PC-9 (cell line): Measurements from ENCODE around the gene LMO2. TPM values are rescaled to one million over a fixed set of nuclear protein-coding genes. Genes with fewer than 3 reads are reported as not detected.

Source experiments
- BruUV-seq: library from RNA; stranded (reverse); fragments of 400-500 nt; replicated peaks from 2 replicates; lab custom pipeline; 2021; lab: Mats Ljungman, UMichigan
- CTCF ChIA-PET: fragments of 300-600 bp; sonication (Branson Sonifier 250); formaldehyde crosslinking; loops from one replicate; lab custom pipeline; 2022; ENCODE audit warnings: antibody characterized with exemption; lab: Charles Lee
- POLR2A ChIA-PET: fragments of 300-600 bp; sonication (Branson Sonifier 250); formaldehyde crosslinking; loops from one replicate; lab custom pipeline; 2022; ENCODE audit warnings: antibody characterized with exemption; ENCODE audit not compliant: unreplicated experiment; lab: Charles Lee
- DNase-seq, 2 experiments: peaks; one replicate each; pipeline versions ENCODE4 v3.0.0 to v3.0.0-alpha.2; 2015 to 2022; ENCODE audit warnings: mixed read lengths in 1 of 2
- H2AFZ ChIP-seq: fragments of 200-600 bp; sonication (generic); 2 replicates; pipeline ENCODE4 v1.8.1; 2017; ENCODE audit warnings: antibody characterized with exemption
- H3F3A ChIP-seq: fragments of 200-600 bp; sonication (generic); 2 replicates; pipeline ENCODE4 v1.8.1; 2017; ENCODE audit warnings: antibody characterized with exemption, mild to moderate bottlenecking, low read depth; ENCODE audit not compliant: insufficient read depth
- H3K27ac ChIP-seq: fragments of 200-600 bp; sonication (generic); 2 replicates; pipeline ENCODE4 v1.6.1; 2016; ENCODE audit warnings: mixed run types
- H3K27me3 ChIP-seq: fragments of 200-600 bp; sonication (generic); 2 replicates; pipeline ENCODE4 v1.6.1; 2016; ENCODE audit warnings: low read depth, mixed run types; ENCODE audit not compliant: insufficient read depth
- H3K36me3 ChIP-seq: fragments of 200-600 bp; sonication (generic); 2 replicates; pipeline ENCODE4 v1.6.1; 2016; ENCODE audit warnings: low read depth, mixed run types
- H3K4me1 ChIP-seq: fragments of 200-600 bp; sonication (generic); replicated peaks from 2 replicates; pipeline ENCODE4 v1.6.1; 2016; ENCODE audit warnings: mixed run types; ENCODE audit not compliant: insufficient read depth
- H3K4me2 ChIP-seq: fragments of 200-600 bp; sonication (generic); 2 replicates; pipeline ENCODE4 v1.6.1; 2017; ENCODE audit warnings: mixed run types
- H3K4me3 ChIP-seq: fragments of 200-600 bp; sonication (generic); 2 replicates; pipeline ENCODE4 v1.6.1; 2016; ENCODE audit warnings: mixed run types
- H3K79me2 ChIP-seq: fragments of 200-600 bp; sonication (generic); 2 replicates; pipeline ENCODE4 v1.6.1; 2017; ENCODE audit warnings: low read depth, mixed run types
- H3K9me2 ChIP-seq: fragments of 200-600 bp; sonication (generic); 2 replicates; pipeline ENCODE4 v1.8.1; 2017; ENCODE audit warnings: mild to moderate bottlenecking; ENCODE audit not compliant: insufficient read depth
- H3K9me3 ChIP-seq: fragments of 200-600 bp; sonication (generic); 2 replicates; pipeline ENCODE4 v1.8.1; 2016; ENCODE audit warnings: low read depth; ENCODE audit not compliant: insufficient read depth
- H4K20me1 ChIP-seq: fragments of 200-600 bp; sonication (generic); 2 replicates; pipeline ENCODE4 v1.8.1; 2017; ENCODE audit not compliant: insufficient read depth
- CTCF ChIP-seq: fragments of 200-600 bp; sonication (generic); conservative IDR thresholded peaks from 2 replicates; pipeline ENCODE4 v1.6.1; 2017; ENCODE audit warnings: mixed run types, antibody characterized with exemption, mild to moderate bottlenecking, moderate library complexity
- EZH2 ChIP-seq: fragments of 200-600 bp; sonication (generic); IDR thresholded peaks from 2 replicates; pipeline ENCODE4 v1.8.0; 2017; ENCODE audit warnings: antibody characterized with exemption, low read depth
- intact Hi-C: fragments of 100-400 bp; cut with micrococcal nuclease; formaldehyde crosslinking; loops from one replicate; pipeline ENCODE4 v1.10.0; 2022; ENCODE audit not compliant: unreplicated experiment
- total RNA-seq: library from RNA; stranded (reverse); gene quantifications from 2 replicates; pipeline ENCODE4 v1.2.3, GENCODE V29; 2021

LMO2 gene
- total RNA-seq, 1 experiment from 2014 or later: 0.28 TPM

- H3K4me3 ChIP-seq: no peak overlapping the region
- no peak overlapping the region for H3K27ac ChIP-seq
- POLR2A ChIA-PET: interaction anchor here (0.6 kb wide), 1 partner anchor 455 kb away, joined by 6 read pairs; no protein-coding TSS in a partner anchor
- H3K79me2 ChIP-seq: no peaks in the 10 kb centered on the region
- TF ChIP-seq CTCF: no peak
- TF ChIP-seq EZH2: no peak
- intact Hi-C loops: no loop called here
- H2AFZ ChIP-seq: no peak overlapping the region
- CTCF ChIA-PET: interaction anchor here (0.6 kb wide), 1 partner anchor 61 kb away, joined by 3 read pairs; no protein-coding TSS in a partner anchor
- DNase-seq: no peak
- H3K9me3 ChIP-seq: no peaks in the 10 kb centered on the region
- H3K27me3 ChIP-seq: peaks cover 58% of the 10 kb centered on the region
- H3K4me1 ChIP-seq: no peaks in the 10 kb centered on the region
- no peak overlapping the region for H3K4me2 ChIP-seq
- H3K9me2 ChIP-seq: no peaks in the 10 kb centered on the region
- H4K20me1 ChIP-seq: no peaks in the 10 kb centered on the region
- no peaks in the 10 kb centered on the region for H3F3A ChIP-seq
- no TSS peak for BruUV-seq
- no peaks in the 10 kb centered on the region for H3K36me3 ChIP-seq
Observed at GRCh38 chr11:33867996-33868646, 23.8 kb downstream of the LMO2 start.

- H3K27me3 ChIP-seq: peaks cover 59% of the 10 kb centered on the region
- H3K36me3 ChIP-seq: no peaks in the 10 kb centered on the region
- no peak overlapping the region for H3K27ac ChIP-seq
- POLR2A ChIA-PET: no interaction called here
- no peaks in the 10 kb centered on the region for H3K4me1 ChIP-seq
- H3K9me2 ChIP-seq: no peaks in the 10 kb centered on the region
- no peaks in the 10 kb centered on the region for H3K9me3 ChIP-seq
- intact Hi-C loops: no loop called here
- H3K4me2 ChIP-seq: no peak overlapping the region
- no peak overlapping the region for H3K4me3 ChIP-seq
- no peak for TF ChIP-seq EZH2
- TF ChIP-seq CTCF: no peak
- BruUV-seq: no TSS peak
- CTCF ChIA-PET: interaction anchor here (0.6 kb wide), 2 partner anchors 61 to 209 kb away, joined by 3 read pairs; no protein-coding TSS in a partner anchor
- no peak for DNase-seq
- H4K20me1 ChIP-seq: no peaks in the 10 kb centered on the region
- H3F3A ChIP-seq: no peaks in the 10 kb centered on the region
- H2AFZ ChIP-seq: no peak overlapping the region
- H3K79me2 ChIP-seq: no peaks in the 10 kb centered on the region
Observed at GRCh38 chr11:33867561-33867960, 24.3 kb downstream of the LMO2 start.

GRCh38 chr11:33866936-33867335 is 24.9 kb downstream of the LMO2 start:
- Histone ChIP-seq H3K79me2 (no peaks in the 10 kb centered on the region), H3F3A (no peaks in the 10 kb centered on the region), H3K4me2 (no peak overlapping the region), H3K27ac (no peak overlapping the region), H3K9me2 (no peaks in the 10 kb centered on the region), H3K36me3 (no peaks in the 10 kb centered on the region), H4K20me1 (no peaks in the 10 kb centered on the region), H3K4me3 (no peak overlapping the region), H3K27me3 (peaks cover 63% of the 10 kb centered on the region), H3K9me3 (no peaks in the 10 kb centered on the region), H2AFZ (no peak overlapping the region), H3K4me1 (no peaks in the 10 kb centered on the region)
- no peak for TF ChIP-seq CTCF
- TF ChIP-seq EZH2: no peak
- ChIA-PET CTCF (interaction anchor here (0.6 kb wide), 1 partner anchor 209 kb away, joined by 3 read pairs; no protein-coding TSS in a partner anchor), POLR2A (no interaction called here)
- DNase-seq: no peak
- intact Hi-C loops: no loop called here
- BruUV-seq: no TSS peak
